ENCODE results near the gene TMEM151B. TPM values are rescaled to one million over a fixed set of nuclear protein-coding genes. Genes with fewer than 3 reads are reported as not detected.
A peak's percentile ranks its signal among the peaks of the same experiment; 100 is the strongest.

Gene TMEM151B
- polyA plus RNA-seq, 2 of the 4 experiments (the other 2 are of a cell fraction), result 0.01 TPM; not detected in 1

- 78% methylated on average over 18 of the region's 20 CpGs for WGBS (ENCODE audit: missing lambda C conversion rate)
- ChIA-PET CTCF (interaction anchor here (1.1 to 4.3 kb wide), 4 partner anchors 15 to 40 kb away, joined by 4 to 19 read pairs (median 8); partner anchors contain the start of gene AARS2), POLR2A (no interaction called here)
- DNase-seq (ENCODE audit: low read depth in 1 of 2, low spot score in 1 of 2), result peak in 1 of 2 experiments; percentile 20
- Histone ChIP-seq H3K4me1 (no peaks in the 10 kb centered on the region), H3K27ac (no peak overlapping the region; a peak in 1 of 6 replicates), H3K4me3 (peak overlapping the region; percentile 40; the same call in 2 of the 3 replicates), H3K4me2 (peak overlapping the region; percentile 70), H3K9me3 (no peaks in the 10 kb centered on the region)
- FAIRE-seq, result no peak
- ATAC-seq, result peak; percentile 42 to 60; a peak in 3 of 6 replicates
- TF ChIP-seq BCL3 (IDR thresholded peaks at IDR 0.05), result no peak
- no peak for TF ChIP-seq EP300 (IDR thresholded peaks at IDR 0.05)
- no peak for TF ChIP-seq NPAS2 (CRISPR knock-in tag; IDR thresholded peaks at IDR 0.05; ENCODE audit: borderline replicate concordance)
- no peak for TF ChIP-seq KDM1A (IDR thresholded peaks at IDR 0.05; ENCODE audit: low read depth)
- no peak for TF ChIP-seq BHLHE40 (IDR thresholded peaks at IDR 0.05; ENCODE audit: low read depth, low read length)
- no peak for TF ChIP-seq SREBF2 (IDR thresholded peaks at IDR 0.05)
- TF ChIP-seq FOSB (CRISPR knock-in tag; IDR thresholded peaks at IDR 0.05), result no peak
- no peak for TF ChIP-seq E2F6 (IDR thresholded peaks at IDR 0.05; ENCODE audit: borderline replicate concordance, low read depth)
- no peak for TF ChIP-seq MAZ (IDR thresholded peaks at IDR 0.05; ENCODE audit: borderline replicate concordance, low read depth, low read length)
- no peak for TF ChIP-seq MAX (IDR thresholded peaks at IDR 0.05)
These were observed 28.0 kb downstream of the TMEM151B start for GRCh38 chr6:44298055-44298803.

- TF ChIP-seq JUNB (IDR thresholded peaks at IDR 0.05) (no peak), HEYL (CRISPR knock-in tag; IDR thresholded peaks at IDR 0.05) (no peak), EHF (CRISPR knock-in tag; IDR thresholded peaks at IDR 0.05) (no peak), HDAC2 (IDR thresholded peaks at IDR 0.05) (no peak), EP300 (IDR thresholded peaks at IDR 0.05) (no peak), RNF2 (IDR thresholded peaks at IDR 0.05; ENCODE audit: borderline replicate concordance, low read depth) (no peak), POLR2AphosphoS2 (conservative IDR thresholded peaks at IDR 0.05; ENCODE audit: low read length) (no peak), MAX (IDR thresholded peaks at IDR 0.05) (no peak), PBX3 (IDR thresholded peaks at IDR 0.05) (no peak), ATOH8 (CRISPR knock-in tag; IDR thresholded peaks at IDR 0.05; ENCODE audit: low read depth) (no peak), NPAS2 (CRISPR knock-in tag; IDR thresholded peaks at IDR 0.05; ENCODE audit: borderline replicate concordance) (no peak), SREBF2 (IDR thresholded peaks at IDR 0.05) (no peak), HOXB13 (CRISPR knock-in tag; IDR thresholded peaks at IDR 0.05; ENCODE audit: low read depth) (no peak), CBX2 (IDR thresholded peaks at IDR 0.05; ENCODE audit: borderline replicate concordance, low read depth) (no peak), FOXS1 (CRISPR knock-in tag; IDR thresholded peaks at IDR 0.05) (no peak), JUN (IDR thresholded peaks at IDR 0.05) (no peak), NR3C1 (IDR thresholded peaks at IDR 0.05) (no peak), HES2 (IDR thresholded peaks at IDR 0.05) (no peak), MYC (IDR thresholded peaks at IDR 0.05; ENCODE audit: borderline replicate concordance, low read length) (no peak)
- no peaks in the 10 kb centered on the region for H3K4me1 ChIP-seq
- no peak overlapping the region for H3K27ac ChIP-seq
- FAIRE-seq (no peak), DNase-seq (ENCODE audit: low read depth in 1 of 2, low spot score in 1 of 2) (no peak), ATAC-seq (no peak)
- H3K4me2 ChIP-seq, result no peak overlapping the region
- ChIA-PET POLR2A (no interaction called here), CTCF (interaction anchor here (0.9 to 4.3 kb wide), 4 partner anchors 14 to 39 kb away, joined by 3 to 19 read pairs (median 8); partner anchors contain the start of gene AARS2)
- WGBS (ENCODE audit: missing lambda C conversion rate), result 79% methylated on average over 3 of the region's 3 CpGs
- H3K4me3 ChIP-seq, result no peak overlapping the region
- H3K9me3 ChIP-seq, result no peaks in the 10 kb centered on the region
These were observed 28.6 kb downstream of the TMEM151B start for GRCh38 chr6:44298864-44299263.
